Sigmoid colon (tissue), 4 donors: Measurements from ENCODE around the gene HEXD.

Experiments
- EP300 ChIP-seq, 4 donors: sonication (generic); formaldehyde crosslinking; IDR thresholded peaks; one replicate each; pipeline ENCODE4 v1.6.1; 2017; ENCODE audit warnings: antibody characterized with exemption in 4 of 4
- POLR2A ChIP-seq, 2 donors: fragments of 450-650 bp; IDR thresholded peaks; one replicate each; pipeline ENCODE4 v1.6.1; 2016; ENCODE audit warnings: antibody characterized with exemption in 2 of 2, mild to moderate bottlenecking in 2 of 2, moderate library complexity in 2 of 2
- POLR2AphosphoS5 ChIP-seq, 4 donors: sonication (generic); formaldehyde crosslinking; IDR thresholded peaks; one replicate each; pipeline ENCODE4 v1.6.1; 2017; ENCODE audit warnings: antibody characterized with exemption in 4 of 4
- TF ChIP-seq, protein P1 (sequence below), 4 experiments: fragments of 450-650 bp in 3 of 4; fragments of 200-600 bp in 1 of 4; IDR thresholded peaks; one replicate each; pipeline ENCODE4 v1.5.1; 2016 to 2019; ENCODE audit warnings: antibody characterized with exemption in 4 of 4, mild to moderate bottlenecking in 3 of 4, moderate library complexity in 2 of 4

DNA sequence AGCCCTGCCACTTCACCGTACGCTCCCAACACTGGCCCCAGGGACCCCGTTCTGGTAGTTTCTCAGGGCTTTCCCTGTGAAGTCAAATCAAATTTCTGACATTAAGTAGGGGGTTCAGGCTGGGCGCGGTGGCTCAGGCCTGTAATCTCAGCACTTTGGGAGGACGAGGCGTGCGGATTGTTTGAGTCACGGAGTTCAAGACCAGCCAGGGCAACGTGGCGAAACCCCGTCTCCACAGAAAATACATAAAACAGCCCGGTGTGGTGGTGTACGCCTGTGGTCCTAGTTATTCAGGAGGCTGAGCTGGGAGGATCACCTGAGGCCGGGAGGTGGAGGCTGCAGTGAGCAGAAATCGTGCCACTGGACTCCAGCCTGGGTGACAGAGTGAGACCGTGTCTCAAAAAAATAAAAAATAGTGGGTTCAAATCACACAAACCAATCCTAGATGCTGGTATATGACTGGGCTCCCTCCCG is 31.8 kb downstream of the HEXD start:
- TF ChIP-seq, protein P1, sequence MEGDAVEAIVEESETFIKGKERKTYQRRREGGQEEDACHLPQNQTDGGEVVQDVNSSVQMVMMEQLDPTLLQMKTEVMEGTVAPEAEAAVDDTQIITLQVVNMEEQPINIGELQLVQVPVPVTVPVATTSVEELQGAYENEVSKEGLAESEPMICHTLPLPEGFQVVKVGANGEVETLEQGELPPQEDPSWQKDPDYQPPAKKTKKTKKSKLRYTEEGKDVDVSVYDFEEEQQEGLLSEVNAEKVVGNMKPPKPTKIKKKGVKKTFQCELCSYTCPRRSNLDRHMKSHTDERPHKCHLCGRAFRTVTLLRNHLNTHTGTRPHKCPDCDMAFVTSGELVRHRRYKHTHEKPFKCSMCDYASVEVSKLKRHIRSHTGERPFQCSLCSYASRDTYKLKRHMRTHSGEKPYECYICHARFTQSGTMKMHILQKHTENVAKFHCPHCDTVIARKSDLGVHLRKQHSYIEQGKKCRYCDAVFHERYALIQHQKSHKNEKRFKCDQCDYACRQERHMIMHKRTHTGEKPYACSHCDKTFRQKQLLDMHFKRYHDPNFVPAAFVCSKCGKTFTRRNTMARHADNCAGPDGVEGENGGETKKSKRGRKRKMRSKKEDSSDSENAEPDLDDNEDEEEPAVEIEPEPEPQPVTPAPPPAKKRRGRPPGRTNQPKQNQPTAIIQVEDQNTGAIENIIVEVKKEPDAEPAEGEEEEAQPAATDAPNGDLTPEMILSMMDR (IDR thresholded peaks at IDR 0.05): no peak
- no peak for TF ChIP-seq POLR2AphosphoS5 (IDR thresholded peaks at IDR 0.05)
- TF ChIP-seq EP300 (IDR thresholded peaks at IDR 0.05): no peak
- TF ChIP-seq POLR2A (IDR thresholded peaks at IDR 0.05): no peak
